ENCODE data around the gene THRAP3.
A peak's percentile ranks its signal among the peaks of the same experiment; 100 is the strongest.

Gene THRAP3

GRCh38 chr1:36274201-36274600 lies 50.0 kb downstream of the THRAP3 start:
- Histone ChIP-seq H3K9me3 (ENCODE audit: control insufficient read depth, low read length) (no peaks in the 10 kb centered on the region), H3K27me3 (ENCODE audit: control insufficient read depth, insufficient read depth, low read length, poor library complexity, severe bottlenecking) (no peaks in the 10 kb centered on the region), H3K27ac (ENCODE audit: insufficient read depth, low read depth, low read length, poor library complexity, severe bottlenecking) (no peak overlapping the region), H3K36me3 (ENCODE audit: control insufficient read depth, insufficient read depth, low read length) (no peaks in the 10 kb centered on the region), H3K4me1 (ENCODE audit: control insufficient read depth, insufficient read depth, low read length) (no peaks in the 10 kb centered on the region), H3K4me3 (ENCODE audit: insufficient read depth, low read depth, low read length) (no peak overlapping the region)
- 93 to 100% methylated on average over 1 of the region's 1 CpG for WGBS, 2 experiments

- Histone ChIP-seq H3K36me3 (ENCODE audit: control insufficient read depth, insufficient read depth, low read length) (no peaks in the 10 kb centered on the region), H3K4me3 (ENCODE audit: insufficient read depth, low read depth, low read length) (no peak overlapping the region), H3K27ac (ENCODE audit: insufficient read depth, low read depth, low read length, poor library complexity, severe bottlenecking) (no peak overlapping the region), H3K4me1 (ENCODE audit: control insufficient read depth, insufficient read depth, low read length) (no peaks in the 10 kb centered on the region), H3K9me3 (ENCODE audit: control insufficient read depth, low read length) (no peaks in the 10 kb centered on the region), H3K27me3 (ENCODE audit: control insufficient read depth, insufficient read depth, low read length, poor library complexity, severe bottlenecking) (no peaks in the 10 kb centered on the region)
- WGBS, 2 experiments, result 95 to 100% methylated on average over 6 of the region's 6 CpGs
Observed at GRCh38 chr1:36276688-36277087, 52.4 kb downstream of the THRAP3 start.

- WGBS, 2 experiments, result 95 to 97% methylated on average over 1 of the region's 2 CpGs
- Histone ChIP-seq H3K9me3 (ENCODE audit: control insufficient read depth, low read length) (no peaks in the 10 kb centered on the region), H3K27ac (ENCODE audit: insufficient read depth, low read depth, low read length, poor library complexity, severe bottlenecking) (no peak overlapping the region), H3K36me3 (ENCODE audit: control insufficient read depth, insufficient read depth, low read length) (peaks cover 11% of the 10 kb centered on the region), H3K4me1 (ENCODE audit: control insufficient read depth, insufficient read depth, low read length) (no peaks in the 10 kb centered on the region), H3K4me3 (ENCODE audit: insufficient read depth, low read depth, low read length) (no peak overlapping the region), H3K27me3 (ENCODE audit: control insufficient read depth, insufficient read depth, low read length, poor library complexity, severe bottlenecking) (no peaks in the 10 kb centered on the region)
Observed at GRCh38 chr1:36279110-36279788, 55.0 kb downstream of the THRAP3 start.

GRCh38 chr1:36279789-36280296 lies 55.6 kb downstream of the THRAP3 start:
- Histone ChIP-seq H3K27ac (ENCODE audit: insufficient read depth, low read depth, low read length, poor library complexity, severe bottlenecking) (no peak overlapping the region), H3K4me3 (ENCODE audit: insufficient read depth, low read depth, low read length) (no peak overlapping the region), H3K4me1 (ENCODE audit: control insufficient read depth, insufficient read depth, low read length) (no peaks in the 10 kb centered on the region), H3K27me3 (ENCODE audit: control insufficient read depth, insufficient read depth, low read length, poor library complexity, severe bottlenecking) (no peaks in the 10 kb centered on the region), H3K36me3 (ENCODE audit: control insufficient read depth, insufficient read depth, low read length) (peaks cover 11% of the 10 kb centered on the region), H3K9me3 (ENCODE audit: control insufficient read depth, low read length) (no peaks in the 10 kb centered on the region)
- 95 to 96% methylated on average over 6 to 7 of the region's 7 CpGs for WGBS, 2 experiments

GRCh38 chr1:36284061-36284460 lies 59.8 kb downstream of the THRAP3 start:
- no peak overlapping the region for H3K4me3 ChIP-seq (ENCODE audit: insufficient read depth, low read depth, low read length)
- H3K27ac ChIP-seq (ENCODE audit: insufficient read depth, low read depth, low read length, poor library complexity, severe bottlenecking), result peak overlapping the region; percentile 38
- no peaks in the 10 kb centered on the region for H3K4me1 ChIP-seq (ENCODE audit: control insufficient read depth, insufficient read depth, low read length)
- peaks cover 38% of the 10 kb centered on the region for H3K36me3 ChIP-seq (ENCODE audit: control insufficient read depth, insufficient read depth, low read length)
- no peaks in the 10 kb centered on the region for H3K9me3 ChIP-seq (ENCODE audit: control insufficient read depth, low read length)
- WGBS, 2 experiments, result 97 to 100% methylated on average over 1 of the region's 1 CpG
- no peaks in the 10 kb centered on the region for H3K27me3 ChIP-seq (ENCODE audit: control insufficient read depth, insufficient read depth, low read length, poor library complexity, severe bottlenecking)

- H3K36me3 ChIP-seq (ENCODE audit: control insufficient read depth, insufficient read depth, low read length), result peaks cover 42% of the 10 kb centered on the region
- no peaks in the 10 kb centered on the region for H3K27me3 ChIP-seq (ENCODE audit: control insufficient read depth, insufficient read depth, low read length, poor library complexity, severe bottlenecking)
- peak overlapping the region; percentile 38 for H3K27ac ChIP-seq (ENCODE audit: insufficient read depth, low read depth, low read length, poor library complexity, severe bottlenecking)
Observed at GRCh38 chr1:36284517-36284916, 60.3 kb downstream of the THRAP3 start.

GRCh38 chr1:36285443-36286101 lies 61.3 kb downstream of the THRAP3 start:
- no peak overlapping the region for H3K27ac ChIP-seq (ENCODE audit: insufficient read depth, low read depth, low read length, poor library complexity, severe bottlenecking)
- WGBS, 2 experiments, result 60 to 64% methylated on average over 7 of the region's 7 CpGs
- peaks cover 50% of the 10 kb centered on the region for H3K36me3 ChIP-seq (ENCODE audit: control insufficient read depth, insufficient read depth, low read length)
- H3K9me3 ChIP-seq (ENCODE audit: control insufficient read depth, low read length), result no peaks in the 10 kb centered on the region
- no peaks in the 10 kb centered on the region for H3K27me3 ChIP-seq (ENCODE audit: control insufficient read depth, insufficient read depth, low read length, poor library complexity, severe bottlenecking)
- H3K4me1 ChIP-seq (ENCODE audit: control insufficient read depth, insufficient read depth, low read length), result no peaks in the 10 kb centered on the region
- H3K4me3 ChIP-seq (ENCODE audit: insufficient read depth, low read depth, low read length), result no peak overlapping the region

More at GRCh38 chr1:36284517-36284916, 60.3 kb downstream of the THRAP3 start:
- 60% methylated on average over 1 of the region's 1 CpG; no CpG with 5 or more reads in 1 of the 2 experiments for WGBS, 2 experiments
- Histone ChIP-seq H3K4me3 (ENCODE audit: insufficient read depth, low read depth, low read length) (no peak overlapping the region), H3K9me3 (ENCODE audit: control insufficient read depth, low read length) (no peaks in the 10 kb centered on the region), H3K4me1 (ENCODE audit: control insufficient read depth, insufficient read depth, low read length) (no peaks in the 10 kb centered on the region)

- no peaks in the 10 kb centered on the region for H3K9me3 ChIP-seq (ENCODE audit: control insufficient read depth, low read length)
- no peaks in the 10 kb centered on the region for H3K27me3 ChIP-seq (ENCODE audit: control insufficient read depth, insufficient read depth, low read length, poor library complexity, severe bottlenecking)
- H3K4me1 ChIP-seq (ENCODE audit: control insufficient read depth, insufficient read depth, low read length), result no peaks in the 10 kb centered on the region
- H3K4me3 ChIP-seq (ENCODE audit: insufficient read depth, low read depth, low read length), result no peak overlapping the region
- 95 to 96% methylated on average over 13 of the region's 13 CpGs for WGBS, 2 experiments
- peaks cover 62% of the 10 kb centered on the region for H3K36me3 ChIP-seq (ENCODE audit: control insufficient read depth, insufficient read depth, low read length)
- H3K27ac ChIP-seq (ENCODE audit: insufficient read depth, low read depth, low read length, poor library complexity, severe bottlenecking), result no peak overlapping the region
Observed at GRCh38 chr1:36286802-36287201, 62.6 kb downstream of the THRAP3 start.

GRCh38 chr1:36287595-36287994 lies 63.4 kb downstream of the THRAP3 start:
- Histone ChIP-seq H3K27ac (ENCODE audit: insufficient read depth, low read depth, low read length, poor library complexity, severe bottlenecking) (no peak overlapping the region), H3K27me3 (ENCODE audit: control insufficient read depth, insufficient read depth, low read length, poor library complexity, severe bottlenecking) (no peaks in the 10 kb centered on the region), H3K36me3 (ENCODE audit: control insufficient read depth, insufficient read depth, low read length) (peaks cover 66% of the 10 kb centered on the region), H3K4me1 (ENCODE audit: control insufficient read depth, insufficient read depth, low read length) (no peaks in the 10 kb centered on the region), H3K9me3 (ENCODE audit: control insufficient read depth, low read length) (no peaks in the 10 kb centered on the region), H3K4me3 (ENCODE audit: insufficient read depth, low read depth, low read length) (no peak overlapping the region)
- WGBS, 2 experiments, result 96 to 99% methylated on average over 5 of the region's 5 CpGs

GRCh38 chr1:36295390-36295789 lies 71.1 kb downstream of the THRAP3 start:
- Histone ChIP-seq H3K36me3 (ENCODE audit: control insufficient read depth, insufficient read depth, low read length) (peaks cover 28% of the 10 kb centered on the region), H3K27me3 (ENCODE audit: control insufficient read depth, insufficient read depth, low read length, poor library complexity, severe bottlenecking) (no peaks in the 10 kb centered on the region), H3K4me1 (ENCODE audit: control insufficient read depth, insufficient read depth, low read length) (no peaks in the 10 kb centered on the region), H3K27ac (ENCODE audit: insufficient read depth, low read depth, low read length, poor library complexity, severe bottlenecking) (no peak overlapping the region), H3K9me3 (ENCODE audit: control insufficient read depth, low read length) (no peaks in the 10 kb centered on the region), H3K4me3 (ENCODE audit: insufficient read depth, low read depth, low read length) (no peak overlapping the region)
- 90 to 97% methylated on average over 2 of the region's 2 CpGs for WGBS, 2 experiments

All from ectodermal cell (in vitro differentiated cells).